Thyroid gland (tissue), 4 donors: Measurements from ENCODE around the gene SEL1L2.

Experiments
- POLR2A ChIP-seq, 2 donors: fragments of 450-650 bp; IDR thresholded peaks; one replicate each; pipeline ENCODE4 v1.6.1; 2017; ENCODE audit warnings: antibody characterized with exemption in 2 of 2, mild to moderate bottlenecking in 2 of 2, moderate library complexity in 1 of 2
- TF ChIP-seq, protein P1 (sequence below), 6 experiments: fragments of 200-600 bp in 3 of 6; fragments of 450-650 bp in 3 of 6; sonication (generic) in 3 of 6; IDR thresholded peaks; one replicate each; pipeline ENCODE4 v1.5.1; 2016 to 2019; ENCODE audit warnings: antibody characterized with exemption in 6 of 6, mild to moderate bottlenecking in 2 of 6, inconsistent platforms in 1 of 6, moderate library complexity in 1 of 6

DNA sequence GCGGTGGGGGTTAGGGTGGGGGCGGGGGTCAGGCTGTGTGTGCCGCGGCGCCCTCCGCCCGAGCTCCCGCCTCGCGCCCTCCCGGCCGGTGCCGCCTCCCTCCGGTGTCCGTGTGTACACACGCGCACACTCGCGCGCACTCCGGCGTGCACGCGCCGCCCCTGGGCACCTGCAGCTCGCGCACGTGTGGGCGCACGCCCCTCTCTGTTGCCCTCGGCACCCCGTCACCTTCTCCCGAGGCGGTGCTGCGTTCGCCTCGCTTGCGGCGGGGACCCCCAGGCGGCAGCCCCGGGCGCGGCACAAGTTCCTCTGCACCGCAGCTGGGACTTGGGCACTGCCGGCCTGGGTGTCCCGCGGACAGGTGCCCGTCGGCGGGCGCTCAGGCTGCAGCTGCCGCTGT lies 5.4 kb upstream of the SEL1L2 start:
- no peak for TF ChIP-seq POLR2A (IDR thresholded peaks at IDR 0.05)
- TF ChIP-seq, protein P1, sequence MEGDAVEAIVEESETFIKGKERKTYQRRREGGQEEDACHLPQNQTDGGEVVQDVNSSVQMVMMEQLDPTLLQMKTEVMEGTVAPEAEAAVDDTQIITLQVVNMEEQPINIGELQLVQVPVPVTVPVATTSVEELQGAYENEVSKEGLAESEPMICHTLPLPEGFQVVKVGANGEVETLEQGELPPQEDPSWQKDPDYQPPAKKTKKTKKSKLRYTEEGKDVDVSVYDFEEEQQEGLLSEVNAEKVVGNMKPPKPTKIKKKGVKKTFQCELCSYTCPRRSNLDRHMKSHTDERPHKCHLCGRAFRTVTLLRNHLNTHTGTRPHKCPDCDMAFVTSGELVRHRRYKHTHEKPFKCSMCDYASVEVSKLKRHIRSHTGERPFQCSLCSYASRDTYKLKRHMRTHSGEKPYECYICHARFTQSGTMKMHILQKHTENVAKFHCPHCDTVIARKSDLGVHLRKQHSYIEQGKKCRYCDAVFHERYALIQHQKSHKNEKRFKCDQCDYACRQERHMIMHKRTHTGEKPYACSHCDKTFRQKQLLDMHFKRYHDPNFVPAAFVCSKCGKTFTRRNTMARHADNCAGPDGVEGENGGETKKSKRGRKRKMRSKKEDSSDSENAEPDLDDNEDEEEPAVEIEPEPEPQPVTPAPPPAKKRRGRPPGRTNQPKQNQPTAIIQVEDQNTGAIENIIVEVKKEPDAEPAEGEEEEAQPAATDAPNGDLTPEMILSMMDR (IDR thresholded peaks at IDR 0.05): peak in 1 of 6 experiments; percentile 9
